Fibroblast of skin of right biceps (primary cell): ENCODE results near the gene ASXL1.
A peak's percentile ranks its signal among the peaks of the same experiment; 100 is the strongest.

Experiments
- DNase-seq: peaks from one replicate; pipeline ENCODE4 v3.0.0-alpha.2; 2013

Gene ASXL1

DNA sequence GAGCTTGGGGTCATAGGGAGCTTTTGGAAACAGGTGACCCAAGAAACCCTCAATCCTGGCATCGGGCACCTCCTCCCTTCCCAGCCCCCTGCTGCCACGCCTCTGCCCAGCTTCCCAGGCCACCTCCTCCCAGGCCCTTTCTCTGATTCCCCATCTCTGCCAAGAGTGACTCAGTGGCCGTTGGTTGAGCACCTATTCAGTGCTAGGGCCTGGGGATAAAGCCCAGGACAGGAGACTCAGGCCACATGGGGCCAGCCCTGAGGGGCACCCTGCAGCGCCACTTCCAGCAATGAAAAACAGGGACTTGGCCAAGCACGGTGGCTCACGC is 110.1 kb downstream of the ASXL1 start:
- no peak for DNase-seq

- no peak for DNase-seq
These were observed 110.7 kb downstream of the ASXL1 start for GRCh38 chr20:32468860-32469259.

DNA sequence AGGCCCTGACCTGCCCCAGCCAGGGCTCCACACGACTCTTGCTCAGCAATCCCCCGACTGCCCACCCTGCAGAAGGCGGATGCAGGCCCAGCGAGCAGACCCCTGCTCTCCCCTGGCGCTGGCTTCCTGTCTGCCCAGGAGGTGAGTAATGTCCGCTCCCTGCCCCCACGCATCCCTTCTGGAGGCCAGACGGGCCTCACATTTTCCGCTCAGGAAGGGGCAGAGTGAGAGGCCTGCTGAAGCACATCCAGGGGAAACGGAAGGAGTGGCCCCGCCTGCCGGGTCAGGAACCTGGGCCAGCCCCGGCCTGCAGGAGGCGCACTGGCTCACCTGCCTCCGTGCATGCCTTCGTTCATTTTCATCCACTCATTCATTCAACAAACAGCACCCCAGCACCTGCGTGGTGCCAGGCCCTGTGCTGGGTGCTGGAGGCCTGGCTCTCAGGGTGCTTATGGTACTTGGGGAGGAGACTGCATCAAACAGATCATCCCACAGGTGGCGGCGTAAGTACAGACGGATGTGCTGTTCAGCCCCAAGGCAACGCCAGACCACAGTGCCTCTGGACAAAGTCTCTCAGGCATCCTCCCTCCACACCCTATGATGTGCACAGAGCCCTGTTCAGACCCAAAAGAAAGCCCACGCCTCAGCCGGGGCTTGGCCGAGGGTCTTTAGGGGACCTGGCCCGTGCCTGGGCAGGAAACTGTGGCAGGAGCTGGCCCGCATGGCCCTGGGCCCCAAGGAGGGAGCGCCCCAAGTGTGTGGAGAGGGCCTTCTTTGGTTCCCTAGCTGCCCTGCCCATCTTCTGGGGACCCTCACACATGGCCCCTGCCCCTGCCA is 112.1 kb downstream of the ASXL1 start:
- DNase-seq, result peak; percentile 80

- no peak for DNase-seq
These were observed 112.8 kb downstream of the ASXL1 start for GRCh38 chr20:32470940-32471339.

- DNase-seq, result no peak
These were observed 114.6 kb downstream of the ASXL1 start for GRCh38 chr20:32472581-32473207.

GRCh38 chr20:32473231-32474008 is 115.3 kb downstream of the ASXL1 start:
- no peak for DNase-seq

- no peak for DNase-seq
These were observed 116.0 kb downstream of the ASXL1 start for GRCh38 chr20:32474009-32474716.

DNA sequence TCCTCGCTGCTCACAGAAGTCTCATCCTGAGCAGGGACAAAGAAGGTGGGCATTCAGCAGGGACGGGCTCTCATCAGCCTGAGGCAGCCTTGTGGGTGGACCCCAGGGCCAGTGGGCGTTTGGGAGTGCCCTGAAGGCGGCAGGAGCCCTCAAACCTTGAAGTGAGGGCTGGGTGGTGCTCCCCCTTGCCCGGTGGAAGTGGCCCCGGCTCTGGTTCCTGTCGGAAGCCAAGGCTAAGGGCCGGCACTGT is 116.5 kb downstream of the ASXL1 start:
- DNase-seq, result no peak

DNA sequence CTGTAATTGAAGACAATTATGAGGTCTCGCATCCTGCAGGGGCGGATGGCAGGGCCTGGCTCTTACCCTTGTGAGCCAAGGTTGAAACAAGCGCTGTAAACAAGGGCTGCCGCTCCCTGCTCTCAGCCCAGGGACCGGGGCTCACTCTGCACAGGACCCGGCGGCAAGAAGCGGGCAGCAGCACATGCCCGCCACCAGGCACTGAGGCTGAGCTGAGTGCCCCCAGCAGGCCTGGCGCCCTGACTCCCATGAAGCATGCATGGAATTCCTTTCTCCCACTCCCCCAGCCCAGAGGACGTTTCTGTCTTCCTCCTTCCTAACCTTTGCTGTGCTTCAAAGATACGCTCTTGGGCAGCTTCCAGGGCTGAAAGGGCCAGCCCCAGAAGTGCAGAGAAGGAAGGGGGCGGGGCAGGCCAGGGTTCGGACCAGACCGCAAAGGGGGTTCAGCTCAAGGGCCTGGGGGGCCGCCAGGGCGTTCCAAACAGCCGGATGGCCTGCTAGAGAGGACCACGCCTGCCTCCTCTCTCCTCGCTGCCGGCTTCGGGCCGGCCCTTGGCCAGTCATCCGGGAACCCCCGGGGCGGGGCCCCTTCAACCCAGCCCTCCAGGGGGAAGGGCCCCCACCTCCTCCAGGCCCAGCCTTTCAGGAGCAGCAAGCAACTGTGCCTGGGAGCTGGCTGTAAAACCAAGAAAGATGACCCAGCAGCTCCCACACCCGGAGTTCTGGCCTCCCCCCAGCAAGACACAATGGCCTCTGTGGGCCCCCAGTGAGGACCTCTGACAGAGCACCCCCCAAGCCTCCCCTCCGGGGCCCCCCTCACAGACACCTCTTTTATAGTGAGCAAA is 117.1 kb downstream of the ASXL1 start:
- DNase-seq, result peak; percentile 98

GRCh38 chr20:32476684-32477593 is 118.8 kb downstream of the ASXL1 start:
- DNase-seq, result no peak

DNA sequence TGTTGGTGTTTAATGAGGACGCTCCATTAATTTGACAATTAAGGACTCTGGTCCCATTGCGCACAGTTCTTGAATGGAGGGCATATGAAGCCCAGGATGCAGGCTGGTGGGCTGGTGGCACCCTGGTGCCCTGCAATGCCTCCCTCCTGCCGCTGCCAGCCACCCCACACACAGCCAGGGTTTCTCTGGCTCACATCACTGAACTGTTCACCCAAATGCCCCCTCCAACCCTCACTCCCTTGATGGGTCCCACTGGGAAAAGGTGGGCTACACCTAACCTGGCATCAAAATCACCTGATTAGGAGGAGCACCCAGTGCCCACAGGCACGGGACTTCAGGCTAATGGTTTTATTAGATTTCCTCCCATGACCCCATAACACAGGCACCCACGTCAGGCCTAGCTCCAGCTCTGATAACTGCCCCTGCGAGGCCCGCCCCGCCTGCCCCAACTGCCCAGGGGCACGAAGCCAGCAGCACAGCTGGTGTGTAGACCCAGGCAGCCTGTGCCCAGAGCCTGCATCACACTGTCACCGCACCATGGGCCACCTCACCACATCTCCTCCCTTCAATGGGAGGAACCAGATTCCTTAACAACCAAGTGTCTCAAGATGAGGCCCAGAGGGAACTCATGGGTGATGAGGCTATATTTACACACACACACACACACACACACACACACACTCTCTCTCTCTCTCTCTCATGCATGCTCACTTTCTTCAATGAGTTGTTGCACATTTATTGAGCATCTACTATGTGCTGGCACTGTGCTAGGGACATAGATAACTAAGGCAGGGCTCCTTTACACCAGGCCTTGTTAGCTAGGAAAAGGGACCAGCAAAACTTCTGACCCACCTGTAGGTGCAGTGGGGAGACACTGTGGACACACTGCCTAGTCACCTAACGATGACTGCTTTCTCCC is 119.7 kb downstream of the ASXL1 start:
- DNase-seq, result peak; percentile 26

- no peak for DNase-seq
These were observed 120.4 kb downstream of the ASXL1 start for GRCh38 chr20:32478576-32478975.

DNA sequence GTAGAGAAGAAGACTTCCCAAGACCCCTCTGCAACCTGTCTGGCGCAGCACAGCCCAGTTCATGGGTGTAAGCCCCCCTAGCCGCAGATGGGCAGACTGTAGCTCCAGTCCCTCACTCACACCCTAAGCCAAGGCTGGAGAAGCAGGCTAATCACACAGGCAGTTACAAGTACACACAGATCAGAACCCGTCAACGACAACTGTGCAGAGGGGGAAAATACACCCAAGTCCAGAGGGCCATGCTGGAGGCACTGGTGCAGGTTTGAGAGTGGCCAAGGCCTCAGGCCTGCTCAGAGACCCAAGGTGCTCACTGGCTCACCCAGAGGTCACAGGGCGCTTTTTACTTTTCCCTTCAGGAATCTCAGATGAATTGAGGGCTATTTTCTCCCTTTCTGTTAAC is 120.9 kb downstream of the ASXL1 start:
- DNase-seq, result no peak

DNA sequence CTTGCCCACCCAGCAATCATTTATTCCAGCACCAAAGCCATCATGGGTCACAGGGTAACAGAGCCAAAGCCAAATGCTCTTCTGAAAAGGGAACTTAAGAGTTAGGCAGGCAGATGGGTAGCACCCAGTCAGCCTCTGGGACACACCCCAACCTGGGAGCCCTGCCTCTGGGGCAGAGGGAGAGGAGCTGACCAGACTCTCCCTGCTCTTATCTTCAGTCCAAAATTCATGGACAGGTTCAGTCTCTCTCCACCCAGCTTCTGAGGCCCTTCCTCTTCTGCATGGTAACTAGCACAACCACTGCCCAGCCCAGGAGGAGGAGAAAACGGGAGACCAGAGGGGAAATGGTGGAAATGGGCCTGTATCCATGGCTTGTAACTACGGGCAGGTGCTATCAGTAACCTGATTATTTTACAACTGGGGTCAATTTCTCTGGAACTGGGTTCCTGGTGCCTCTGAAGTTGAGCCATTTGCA is 121.6 kb downstream of the ASXL1 start:
- no peak for DNase-seq

- DNase-seq, result peak; percentile 38
These were observed 122.5 kb downstream of the ASXL1 start for GRCh38 chr20:32480371-32481241.

DNA sequence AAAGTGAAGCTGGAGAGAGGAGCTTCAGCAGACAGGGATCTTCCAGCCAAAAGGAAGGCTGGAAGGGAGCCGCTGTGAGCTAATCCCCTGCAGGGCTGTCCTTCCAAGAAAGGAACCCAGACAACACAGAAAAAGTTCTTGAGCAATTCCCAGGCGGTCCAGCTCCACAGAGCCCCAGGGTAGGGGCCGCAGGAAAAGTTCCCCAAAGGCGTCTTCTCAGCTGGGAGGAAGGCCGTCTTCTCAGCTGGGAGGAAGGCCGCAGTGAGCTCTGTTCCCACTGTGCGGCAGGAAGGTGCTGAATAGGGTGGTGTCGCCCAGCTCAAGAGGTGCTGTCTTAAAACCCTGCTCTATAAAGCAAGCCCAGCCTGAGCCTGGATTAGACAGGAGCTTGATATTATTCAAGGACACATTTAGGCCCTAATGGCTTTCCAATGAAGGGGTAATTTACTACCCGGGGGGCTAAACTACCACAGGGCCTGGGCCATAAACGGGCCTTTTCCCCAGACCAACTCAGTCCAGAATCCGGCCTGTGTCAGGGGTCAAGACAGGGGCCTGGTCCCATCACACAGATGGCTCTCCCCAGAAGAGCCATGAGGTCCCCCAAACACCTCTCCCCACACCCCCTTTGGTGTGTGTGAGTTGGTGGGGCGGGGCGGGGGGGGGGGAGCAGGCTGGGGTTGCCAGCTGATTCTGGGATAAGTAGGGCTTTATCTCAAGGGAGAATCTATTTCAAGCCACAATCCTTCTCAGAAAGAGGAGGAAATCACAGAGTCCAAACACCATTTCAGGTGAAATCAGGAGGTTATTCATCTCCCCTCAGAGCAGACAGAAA is 123.4 kb downstream of the ASXL1 start:
- no peak for DNase-seq

DNA sequence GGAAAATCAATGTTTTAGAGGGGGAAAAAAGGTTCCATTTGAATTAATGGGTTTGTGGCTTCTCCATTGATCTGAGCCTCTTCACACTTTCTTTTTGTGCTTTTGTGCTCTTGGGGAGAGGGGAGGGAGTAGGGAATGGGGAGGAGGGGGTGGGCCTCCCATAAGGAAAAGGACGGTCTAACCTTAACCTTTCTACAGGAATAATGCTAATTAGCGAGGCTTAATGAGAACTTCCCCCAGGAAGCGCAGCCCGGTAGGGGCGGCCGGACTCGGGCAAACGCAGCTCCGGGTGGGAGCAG is 124.0 kb downstream of the ASXL1 start:
- DNase-seq, result no peak
